Measurements from ENCODE around the gene TMEFF1.
A peak's percentile ranks its signal among the peaks of the same experiment; 100 is the strongest.

The TMEFF1 gene

GRCh38 chr9:100447041-100447440, 25.9 kb upstream of the TMEFF1 start:
- no peak for DNase-seq

GRCh38 chr9:100448266-100448665, 24.7 kb upstream of the TMEFF1 start:
- DNase-seq = no peak

GRCh38 chr9:100449420-100449819, 23.5 kb upstream of the TMEFF1 start:
- no peak for DNase-seq

- no peak for DNase-seq
Observed at GRCh38 chr9:100452894-100453293, 20.1 kb upstream of the TMEFF1 start.

- DNase-seq = no peak
Observed at GRCh38 chr9:100455470-100455869, 17.5 kb upstream of the TMEFF1 start.

- DNase-seq = no peak
Observed at GRCh38 chr9:100457517-100457916, 15.4 kb upstream of the TMEFF1 start.

- DNase-seq = no peak
Observed at GRCh38 chr9:100459963-100460362, 13.0 kb upstream of the TMEFF1 start.

- DNase-seq = no peak
Observed at GRCh38 chr9:100465274-100465673, 7.7 kb upstream of the TMEFF1 start.

- DNase-seq = no peak
Observed at GRCh38 chr9:100465761-100466160, 7.2 kb upstream of the TMEFF1 start.

- no peak for DNase-seq
Observed at GRCh38 chr9:100466171-100466828, 6.6 kb upstream of the TMEFF1 start.

- DNase-seq = no peak
Observed at GRCh38 chr9:100466829-100467221, 6.1 kb upstream of the TMEFF1 start.

- no peak for DNase-seq
Observed at GRCh38 chr9:100468041-100468440, 4.9 kb upstream of the TMEFF1 start.

GRCh38 chr9:100472268-100472667, 681 bp upstream of the TMEFF1 start:
- DNase-seq = no peak

- DNase-seq = peak; percentile 13
Observed at GRCh38 chr9:100473276-100474081, 530 bp downstream of the TMEFF1 start.

GRCh38 chr9:100474082-100474923, 1.4 kb downstream of the TMEFF1 start:
- no peak for DNase-seq

GRCh38 chr9:100474924-100475276, 2.0 kb downstream of the TMEFF1 start:
- no peak for DNase-seq

GRCh38 chr9:100477241-100477640, 4.3 kb downstream of the TMEFF1 start:
- DNase-seq = no peak

GRCh38 chr9:100478192-100478591, 5.2 kb downstream of the TMEFF1 start:
- no peak for DNase-seq

- no peak for DNase-seq
Observed at GRCh38 chr9:100479820-100480219, 6.9 kb downstream of the TMEFF1 start.

- DNase-seq = no peak
Observed at GRCh38 chr9:100485196-100485595, 12.2 kb downstream of the TMEFF1 start.

GRCh38 chr9:100486479-100487176, 13.7 kb downstream of the TMEFF1 start:
- no peak for DNase-seq

GRCh38 chr9:100488177-100488576, 15.2 kb downstream of the TMEFF1 start:
- DNase-seq = no peak

GRCh38 chr9:100489836-100490235, 16.9 kb downstream of the TMEFF1 start:
- no peak for DNase-seq

Measured in stimulated activated naive CD4-positive, alpha-beta T cell treated with Interleukin-2 at 50 U/mL for 16 hours (primary cell).